ENCODE data around the gene ZNF148.

ZNF148 gene

GRCh38 chr3:125331243-125331642, 43.9 kb downstream of the ZNF148 start:
- peaks cover 6% of the 10 kb centered on the region for H3K36me3 ChIP-seq (ENCODE audit: control insufficient read depth, insufficient read depth, low read length)
- no peaks in the 10 kb centered on the region for H3K4me1 ChIP-seq (ENCODE audit: control insufficient read depth, insufficient read depth, low read length, poor library complexity, severe bottlenecking)
- H3K9me3 ChIP-seq (ENCODE audit: control insufficient read depth, low read length): no peaks in the 10 kb centered on the region
- no peak overlapping the region for H3K4me3 ChIP-seq (ENCODE audit: extremely low read depth, insufficient read depth, low read length, poor library complexity, severe bottlenecking)
- no peak overlapping the region for H3K27ac ChIP-seq (ENCODE audit: low read depth, low read length, severe bottlenecking)

DNA sequence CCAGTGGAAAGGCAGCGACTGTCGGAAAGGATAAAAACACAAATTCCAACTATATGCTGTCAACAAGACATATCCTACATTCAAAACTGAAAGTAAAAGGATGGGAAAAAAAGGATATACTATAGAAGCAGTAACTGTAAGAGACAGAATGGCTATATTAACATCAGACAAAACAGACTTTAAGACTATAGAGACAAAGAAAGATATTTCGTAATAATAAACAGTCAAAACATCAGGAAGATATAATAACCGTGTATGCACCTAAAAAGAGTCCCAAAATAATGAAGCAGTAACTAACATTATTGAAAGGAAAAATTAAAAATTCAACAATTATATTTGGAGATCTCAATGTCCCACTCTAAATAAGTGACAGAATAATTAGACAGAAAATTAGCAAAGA, 48.2 kb downstream of the ZNF148 start:
- no CpG with 5 or more reads among the region's 4 CpGs for WGBS, 2 experiments (ENCODE audit: insufficient coverage in 2 of 2)
- Histone ChIP-seq H3K4me3 (ENCODE audit: extremely low read depth, insufficient read depth, low read length, poor library complexity, severe bottlenecking) (no peak overlapping the region), H3K36me3 (ENCODE audit: control insufficient read depth, insufficient read depth, low read length) (peaks cover 11% of the 10 kb centered on the region), H3K4me1 (ENCODE audit: control insufficient read depth, insufficient read depth, low read length, poor library complexity, severe bottlenecking) (no peaks in the 10 kb centered on the region), H3K27ac (ENCODE audit: low read depth, low read length, severe bottlenecking) (no peak overlapping the region), H3K9me3 (ENCODE audit: control insufficient read depth, low read length) (no peaks in the 10 kb centered on the region)

- no peak overlapping the region for H3K4me3 ChIP-seq (ENCODE audit: extremely low read depth, insufficient read depth, low read length, poor library complexity, severe bottlenecking)
These were observed 49.4 kb downstream of the ZNF148 start for GRCh38 chr3:125325746-125326145.

DNA sequence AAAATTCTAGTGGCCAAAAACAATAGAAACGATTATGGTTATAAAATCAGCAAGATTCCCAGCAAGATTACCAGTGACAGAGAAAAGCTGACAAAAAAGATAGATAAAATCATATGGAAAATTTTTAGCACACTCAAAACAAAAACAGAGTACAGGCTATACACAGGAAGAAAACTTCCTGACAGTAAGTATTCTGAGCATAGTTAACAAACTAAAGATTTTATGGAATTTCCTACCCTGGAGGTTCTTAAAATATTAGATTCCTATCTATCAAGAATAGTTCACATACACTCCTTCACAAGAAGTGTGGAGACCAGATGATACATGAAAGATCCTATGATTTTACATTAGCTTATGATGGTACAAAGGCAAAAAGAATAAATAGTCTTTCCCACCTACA, 50.8 kb downstream of the ZNF148 start:
- no peaks in the 10 kb centered on the region for H3K4me1 ChIP-seq (ENCODE audit: control insufficient read depth, insufficient read depth, low read length, poor library complexity, severe bottlenecking)
- H3K27ac ChIP-seq (ENCODE audit: low read depth, low read length, severe bottlenecking): no peak overlapping the region
- H3K36me3 ChIP-seq (ENCODE audit: control insufficient read depth, insufficient read depth, low read length): peaks cover 8% of the 10 kb centered on the region
- no peak overlapping the region for H3K4me3 ChIP-seq (ENCODE audit: extremely low read depth, insufficient read depth, low read length, poor library complexity, severe bottlenecking)
- WGBS, 2 experiments (ENCODE audit: insufficient coverage in 2 of 2): no CpG with 5 or more reads among the region's 1 CpG
- H3K9me3 ChIP-seq (ENCODE audit: control insufficient read depth, low read length): no peaks in the 10 kb centered on the region

More at GRCh38 chr3:125325746-125326145, 49.4 kb downstream of the ZNF148 start:
- peaks cover 10% of the 10 kb centered on the region for H3K36me3 ChIP-seq (ENCODE audit: control insufficient read depth, insufficient read depth, low read length)
- H3K9me3 ChIP-seq (ENCODE audit: control insufficient read depth, low read length): no peaks in the 10 kb centered on the region
- no peaks in the 10 kb centered on the region for H3K4me1 ChIP-seq (ENCODE audit: control insufficient read depth, insufficient read depth, low read length, poor library complexity, severe bottlenecking)
- no peak overlapping the region for H3K27ac ChIP-seq (ENCODE audit: low read depth, low read length, severe bottlenecking)

- Histone ChIP-seq H3K36me3 (ENCODE audit: control insufficient read depth, insufficient read depth, low read length) (peaks cover 7% of the 10 kb centered on the region), H3K27ac (ENCODE audit: low read depth, low read length, severe bottlenecking) (no peak overlapping the region)
- no CpG with 5 or more reads among the region's 2 CpGs for WGBS, 2 experiments (ENCODE audit: insufficient coverage in 2 of 2)
These were observed 52.2 kb downstream of the ZNF148 start for GRCh38 chr3:125322917-125323316.

GRCh38 chr3:125322166-125322565, 53.0 kb downstream of the ZNF148 start:
- H3K36me3 ChIP-seq (ENCODE audit: control insufficient read depth, insufficient read depth, low read length): peaks cover 7% of the 10 kb centered on the region
- 90 to 91% methylated on average over 3 to 5 of the region's 6 CpGs for WGBS, 2 experiments (ENCODE audit: insufficient coverage in 2 of 2)
- no peaks in the 10 kb centered on the region for H3K9me3 ChIP-seq (ENCODE audit: control insufficient read depth, low read length)
- no peak overlapping the region for H3K4me3 ChIP-seq (ENCODE audit: extremely low read depth, insufficient read depth, low read length, poor library complexity, severe bottlenecking)
- H3K27ac ChIP-seq (ENCODE audit: low read depth, low read length, severe bottlenecking): no peak overlapping the region
- no peaks in the 10 kb centered on the region for H3K4me1 ChIP-seq (ENCODE audit: control insufficient read depth, insufficient read depth, low read length, poor library complexity, severe bottlenecking)

More at GRCh38 chr3:125322917-125323316, 52.2 kb downstream of the ZNF148 start:
- Histone ChIP-seq H3K4me1 (ENCODE audit: control insufficient read depth, insufficient read depth, low read length, poor library complexity, severe bottlenecking) (no peaks in the 10 kb centered on the region), H3K9me3 (ENCODE audit: control insufficient read depth, low read length) (no peaks in the 10 kb centered on the region), H3K4me3 (ENCODE audit: extremely low read depth, insufficient read depth, low read length, poor library complexity, severe bottlenecking) (no peak overlapping the region)

DNA sequence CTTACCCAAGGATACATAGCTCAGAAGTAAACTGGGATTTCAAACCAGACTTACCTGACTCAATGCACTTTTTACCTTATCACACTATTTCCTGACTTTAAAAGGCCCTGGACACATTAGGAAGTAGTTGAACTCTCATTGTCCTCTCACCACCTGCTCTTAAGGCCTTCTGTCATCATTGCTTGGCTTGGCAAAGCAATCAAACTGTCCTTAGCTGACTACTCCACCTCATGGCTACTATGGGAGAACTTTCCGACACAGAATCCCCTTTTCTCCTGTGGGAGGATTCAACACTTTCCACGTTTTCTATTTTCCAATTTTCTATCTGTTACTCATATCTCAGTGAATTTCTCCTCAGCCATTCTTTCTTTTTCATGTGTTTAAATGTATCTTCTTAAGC, 55.4 kb downstream of the ZNF148 start:
- no peak overlapping the region for H3K27ac ChIP-seq (ENCODE audit: low read depth, low read length, severe bottlenecking)
- H3K36me3 ChIP-seq (ENCODE audit: control insufficient read depth, insufficient read depth, low read length): peaks cover 17% of the 10 kb centered on the region
- no peaks in the 10 kb centered on the region for H3K4me1 ChIP-seq (ENCODE audit: control insufficient read depth, insufficient read depth, low read length, poor library complexity, severe bottlenecking)
- H3K9me3 ChIP-seq (ENCODE audit: control insufficient read depth, low read length): no peaks in the 10 kb centered on the region
- WGBS, 2 experiments (ENCODE audit: insufficient coverage in 2 of 2): 83 to 84% methylated on average over 2 of the region's 2 CpGs
- H3K4me3 ChIP-seq (ENCODE audit: extremely low read depth, insufficient read depth, low read length, poor library complexity, severe bottlenecking): no peak overlapping the region

- no peaks in the 10 kb centered on the region for H3K9me3 ChIP-seq (ENCODE audit: control insufficient read depth, low read length)
- H3K4me1 ChIP-seq (ENCODE audit: control insufficient read depth, insufficient read depth, low read length, poor library complexity, severe bottlenecking): no peaks in the 10 kb centered on the region
- WGBS, 2 experiments (ENCODE audit: insufficient coverage in 2 of 2): 93 to 94% methylated on average over 3 to 4 of the region's 4 CpGs
- H3K4me3 ChIP-seq (ENCODE audit: extremely low read depth, insufficient read depth, low read length, poor library complexity, severe bottlenecking): no peak overlapping the region
- H3K27ac ChIP-seq (ENCODE audit: low read depth, low read length, severe bottlenecking): no peak overlapping the region
- peaks cover 20% of the 10 kb centered on the region for H3K36me3 ChIP-seq (ENCODE audit: control insufficient read depth, insufficient read depth, low read length)
These were observed 56.3 kb downstream of the ZNF148 start for GRCh38 chr3:125318871-125319270.

GRCh38 chr3:125318167-125318865, 56.8 kb downstream of the ZNF148 start:
- H3K4me3 ChIP-seq (ENCODE audit: extremely low read depth, insufficient read depth, low read length, poor library complexity, severe bottlenecking): no peak overlapping the region
- peaks cover 22% of the 10 kb centered on the region for H3K36me3 ChIP-seq (ENCODE audit: control insufficient read depth, insufficient read depth, low read length)
- no peaks in the 10 kb centered on the region for H3K4me1 ChIP-seq (ENCODE audit: control insufficient read depth, insufficient read depth, low read length, poor library complexity, severe bottlenecking)
- WGBS, 2 experiments (ENCODE audit: insufficient coverage in 2 of 2): 73 to 100% methylated on average over 2 to 3 of the region's 4 CpGs
- H3K27ac ChIP-seq (ENCODE audit: low read depth, low read length, severe bottlenecking): no peak overlapping the region
- no peaks in the 10 kb centered on the region for H3K9me3 ChIP-seq (ENCODE audit: control insufficient read depth, low read length)

DNA sequence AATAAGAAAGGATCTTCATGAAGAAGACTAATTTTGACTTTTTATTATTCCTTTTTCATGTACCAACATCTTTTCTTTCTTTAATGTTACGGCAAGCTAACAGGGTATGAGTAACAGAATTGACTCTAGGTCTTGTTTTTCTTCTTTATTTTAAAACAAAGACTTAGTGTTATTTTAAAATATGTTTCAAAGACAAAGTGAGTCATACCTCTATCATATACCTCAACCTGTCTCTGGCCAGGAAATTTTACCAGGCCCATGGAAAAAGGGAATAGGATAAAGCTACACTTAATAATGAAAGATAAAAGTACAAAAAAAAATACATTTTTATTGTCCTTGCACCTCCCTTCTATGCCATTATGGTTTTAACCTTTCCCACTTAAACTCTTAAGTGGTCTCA, 57.4 kb downstream of the ZNF148 start:
- Histone ChIP-seq H3K9me3 (ENCODE audit: control insufficient read depth, low read length) (no peaks in the 10 kb centered on the region), H3K27ac (ENCODE audit: low read depth, low read length, severe bottlenecking) (no peak overlapping the region), H3K4me1 (ENCODE audit: control insufficient read depth, insufficient read depth, low read length, poor library complexity, severe bottlenecking) (no peaks in the 10 kb centered on the region), H3K4me3 (ENCODE audit: extremely low read depth, insufficient read depth, low read length, poor library complexity, severe bottlenecking) (no peak overlapping the region), H3K36me3 (ENCODE audit: control insufficient read depth, insufficient read depth, low read length) (peaks cover 24% of the 10 kb centered on the region)
- no CpG with 5 or more reads among the region's 1 CpG for WGBS, 2 experiments (ENCODE audit: insufficient coverage in 2 of 2)

GRCh38 chr3:125316949-125317348, 58.2 kb downstream of the ZNF148 start:
- Histone ChIP-seq H3K4me3 (ENCODE audit: extremely low read depth, insufficient read depth, low read length, poor library complexity, severe bottlenecking) (no peak overlapping the region), H3K27ac (ENCODE audit: low read depth, low read length, severe bottlenecking) (no peak overlapping the region), H3K9me3 (ENCODE audit: control insufficient read depth, low read length) (no peaks in the 10 kb centered on the region), H3K4me1 (ENCODE audit: control insufficient read depth, insufficient read depth, low read length, poor library complexity, severe bottlenecking) (no peaks in the 10 kb centered on the region), H3K36me3 (ENCODE audit: control insufficient read depth, insufficient read depth, low read length) (peaks cover 24% of the 10 kb centered on the region)
